ENCODE results near the gene ATF3.

- no peak for TF ChIP-seq CTCF (IDR thresholded peaks at IDR 0.05)
- no peak for TF ChIP-seq POLR2A (IDR thresholded peaks at IDR 0.05)
Measured at GRCh38 chr1:212609701-212610574, 1.4 kb downstream of the ATF3 start.

Measured in uterus (tissue), 2 donors.